Keratinocyte (primary cell): ENCODE results near the gene SLC9A7. TPM values are rescaled to one million over a fixed set of nuclear protein-coding genes. Genes with fewer than 3 reads are reported as not detected.

ENCODE experiments used
- DNase-seq: peaks from one replicate; pipeline ENCODE4 v3.0.0-alpha.2; 2011; ENCODE audit warnings: low read depth, missing footprints, low spot score
- FAIRE-seq: peaks from 2 replicates; lab custom pipeline; 2011; peaks lifted over from hg19 to GRCh38; lab: Jason Lieb, UNC
- H2AFZ ChIP-seq: 2 replicates; pipeline ENCODE4 v1.6.0; 2012; ENCODE audit warnings: low read length, control low read depth, inconsistent platforms; ENCODE audit not compliant: control insufficient read depth
- H3K27ac ChIP-seq: 2 replicates; pipeline ENCODE4 v1.5.1; 2011; ENCODE audit warnings: low read length; ENCODE audit not compliant: control insufficient read depth, insufficient read depth
- H3K27me3 ChIP-seq: 3 replicates; pipeline ENCODE4 v1.6.0; 2011; ENCODE audit warnings: low read length; ENCODE audit not compliant: control insufficient read depth, insufficient read depth; ENCODE audit errors: extremely low read depth
- H3K36me3 ChIP-seq, 2 experiments: 2 replicates in 1 of 2; 3 replicates in 1 of 2; pipeline ENCODE4 v1.5.1; 2011; ENCODE audit warnings: low read length in 2 of 2, mild to moderate bottlenecking in 1 of 2; ENCODE audit not compliant: control insufficient read depth in 2 of 2, insufficient read depth in 2 of 2; ENCODE audit errors: extremely low read depth in 1 of 2
- H3K4me1 ChIP-seq: 3 replicates; pipeline ENCODE4 v1.5.1; 2011; ENCODE audit warnings: low read length; ENCODE audit not compliant: control insufficient read depth, insufficient read depth; ENCODE audit errors: extremely low read depth
- H3K4me2 ChIP-seq: 3 replicates; pipeline ENCODE4 v1.6.0; 2011; ENCODE audit warnings: low read depth, low read length; ENCODE audit not compliant: control insufficient read depth, insufficient read depth; ENCODE audit errors: extremely low read depth
- H3K4me3 ChIP-seq, 3 experiments: fragments of 200-600 bp in 1 of 3; sonication (generic) in 1 of 3; 2 replicates in 2 of 3; 3 replicates in 1 of 3; pipeline ENCODE4 v1.5.1; 2011 to 2016; ENCODE audit warnings: low read length in 3 of 3, mild to moderate bottlenecking in 3 of 3, control low read depth in 2 of 3, inconsistent platforms in 1 of 3, low read depth in 1 of 3, mixed read lengths in 1 of 3, mixed run types in 1 of 3, moderate library complexity in 1 of 3; ENCODE audit not compliant: control insufficient read depth in 2 of 3, insufficient read depth in 2 of 3; ENCODE audit errors: extremely low read depth in 1 of 3
- H3K79me2 ChIP-seq: 2 replicates; pipeline ENCODE4 v1.6.0; 2012; ENCODE audit warnings: low read length; ENCODE audit not compliant: control insufficient read depth, insufficient read depth
- H3K9ac ChIP-seq: 3 replicates; pipeline ENCODE4 v1.6.0; 2011; ENCODE audit warnings: low read length; ENCODE audit not compliant: control insufficient read depth, insufficient read depth; ENCODE audit errors: extremely low read depth
- H3K9me1 ChIP-seq: 3 replicates; pipeline ENCODE4 v1.6.0; 2011; ENCODE audit warnings: low read length; ENCODE audit not compliant: control insufficient read depth, insufficient read depth; ENCODE audit errors: extremely low read depth
- H3K9me3 ChIP-seq: 2 replicates; pipeline ENCODE4 v1.5.1; 2012; ENCODE audit warnings: low read depth, low read length; ENCODE audit not compliant: control insufficient read depth
- H4K20me1 ChIP-seq: 3 replicates; pipeline ENCODE4 v1.6.0; 2011; ENCODE audit warnings: low read length; ENCODE audit not compliant: control insufficient read depth, insufficient read depth; ENCODE audit errors: extremely low read depth
- CTCF ChIP-seq, 3 experiments: IDR thresholded peaks in 1 of 3; conservative IDR thresholded peaks in 1 of 3; optimal IDR thresholded peaks in 1 of 3; 2 replicates in 2 of 3; 3 replicates in 1 of 3; pipeline versions ENCODE3 to v1.5.1; 2011; ENCODE audit warnings: low read length in 3 of 3, mild to moderate bottlenecking in 3 of 3, moderate library complexity in 2 of 3, control low read depth in 1 of 3, inconsistent platforms in 1 of 3; ENCODE audit not compliant: insufficient read depth in 2 of 3; ENCODE audit errors: extremely low read depth in 1 of 3
- EZH2 ChIP-seq: IDR thresholded peaks from one replicate; pipeline ENCODE4 v1.6.1; 2012; ENCODE audit warnings: inconsistent platforms, mild to moderate bottlenecking, low read length, moderate library complexity
- dilution Hi-C: fragments of 300-500 bp; cut with MboI; formaldehyde crosslinking; loops from one replicate; pipeline ENCODE4 v1.7.0; 2020; ENCODE audit warnings: low sequenced_read_pairs; ENCODE audit not compliant: extremely low pct_ligation_motif_present
- polyA plus RNA-seq, 5 experiments: library from polyadenylated mRNA; depleted of rRNA in 3 of 5; stranded (reverse) in 3 of 5; stranded (forward) in 1 of 5; unstranded in 1 of 5; fragments of >200 nt; gene quantifications; 1 replicate in 1 of 5; 2 replicates in 3 of 5; 3 replicates in 1 of 5; pipeline versions ENCODE4 v1.2.1 to v1.2.3, GENCODE V29; 2011 to 2012; ENCODE audit warnings: missing spikeins in 2 of 5, low read depth in 1 of 5, low replicate concordance in 1 of 5

SLC9A7 gene
- polyA plus RNA-seq, 1 donor (not counting 4 experiments of a cell fraction or from before 2014, with no cell fraction given): 8.1 TPM

- Histone ChIP-seq H3K4me2 (no peak overlapping the region), H3K36me3 (no peaks in the 10 kb centered on the region), H3K9ac (no peak overlapping the region), H3K9me3 (no peaks in the 10 kb centered on the region), H3K79me2 (peaks cover 4% of the 10 kb centered on the region), H3K4me3 (no peak overlapping the region), H3K27ac (no peak overlapping the region), H2AFZ (no peak overlapping the region), H3K9me1 (no peaks in the 10 kb centered on the region), H3K4me1 (no peaks in the 10 kb centered on the region), H4K20me1 (no peaks in the 10 kb centered on the region), H3K27me3 (no peaks in the 10 kb centered on the region)
- no peak for FAIRE-seq
- TF ChIP-seq EZH2 (no peak), CTCF (optimal IDR thresholded peaks at IDR 0.05 in 1 of 3, IDR thresholded peaks at IDR 0.05 in 1 of 3, conservative IDR thresholded peaks at IDR 0.05 in 1 of 3; ENCODE audit: extremely low read depth in 1 of 3, insufficient read depth in 2 of 3, low read length in 3 of 3) (no peak)
- no peak for DNase-seq
- dilution Hi-C loops: no loop called here
These were observed 8.0 kb downstream of the SLC9A7 start for GRCh38 chrX:46750889-46751288.

DNA sequence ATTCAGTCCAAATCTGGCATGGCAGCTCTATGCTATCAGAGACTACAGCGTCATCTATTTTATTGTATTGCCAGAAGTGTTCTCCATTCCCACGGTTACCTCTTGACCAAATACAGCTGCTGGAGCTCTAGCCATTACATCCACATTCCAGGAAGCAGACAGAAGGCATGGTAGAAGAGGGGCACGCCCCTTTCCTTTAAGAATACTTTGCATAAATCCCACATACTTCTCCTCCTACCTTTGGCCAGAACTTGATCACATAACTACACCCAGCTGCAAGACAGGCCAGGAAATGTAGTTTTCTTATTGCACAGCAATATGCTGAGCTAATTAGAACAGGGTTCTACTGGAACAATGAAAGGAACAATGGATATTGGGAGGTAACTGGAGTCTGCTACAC is 14.9 kb downstream of the SLC9A7 start:
- peaks cover 5% of the 10 kb centered on the region for H3K79me2 ChIP-seq
- TF ChIP-seq EZH2 (no peak), CTCF (optimal IDR thresholded peaks at IDR 0.05 in 1 of 3, IDR thresholded peaks at IDR 0.05 in 1 of 3, conservative IDR thresholded peaks at IDR 0.05 in 1 of 3; ENCODE audit: extremely low read depth in 1 of 3, insufficient read depth in 2 of 3, low read length in 3 of 3) (no peak)
- no peak overlapping the region for H3K4me2 ChIP-seq
- H3K27ac ChIP-seq: no peak overlapping the region
- FAIRE-seq (no peak), DNase-seq (no peak)
- H3K4me1 ChIP-seq: no peaks in the 10 kb centered on the region
- H3K36me3 ChIP-seq: no peaks in the 10 kb centered on the region
- H3K9ac ChIP-seq: no peak overlapping the region
- no peaks in the 10 kb centered on the region for H3K9me3 ChIP-seq
- H3K4me3 ChIP-seq: no peak overlapping the region
- no peak overlapping the region for H2AFZ ChIP-seq
- no peaks in the 10 kb centered on the region for H4K20me1 ChIP-seq
- no peaks in the 10 kb centered on the region for H3K27me3 ChIP-seq
- dilution Hi-C loops: no loop called here
- no peaks in the 10 kb centered on the region for H3K9me1 ChIP-seq
